NCI-H460 (cell line): ENCODE results near the gene ESD. TPM values are rescaled to one million over a fixed set of nuclear protein-coding genes. Genes with fewer than 3 reads are reported as not detected.

Experiments used
- DNase-seq: peaks from one replicate; pipeline ENCODE4 v3.0.0-alpha.2; 2016; ENCODE audit warnings: low read depth; ENCODE audit errors: extremely low read depth
- total RNA-seq: library from RNA; depleted of rRNA; stranded (reverse); fragments of >200 nt; shearing (Covaris generic); gene quantifications from 2 replicates; pipeline ENCODE4 v1.2.3, GENCODE V29; 2014; rRNA removed

ESD gene
- total RNA-seq, 1 experiment from 2014 or later, result 138 TPM

DNA sequence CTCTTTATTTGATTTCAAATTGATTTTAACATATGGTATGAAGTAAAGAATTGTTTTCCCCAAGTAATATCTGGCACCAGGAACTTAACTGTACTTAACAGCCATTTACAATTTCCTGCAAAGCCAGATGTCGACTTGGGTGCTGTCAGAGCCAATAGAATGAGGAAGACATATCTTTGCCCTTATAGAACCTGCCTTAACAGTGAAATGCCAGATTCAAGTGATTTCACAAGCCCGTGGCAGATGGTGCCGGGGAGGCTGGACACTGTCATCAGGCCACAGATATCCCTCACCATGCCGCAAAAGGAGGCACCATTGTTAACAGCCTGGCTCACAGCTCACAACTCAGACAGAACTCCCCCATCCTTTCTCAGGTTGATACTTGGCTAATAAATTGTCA lies 48.7 kb downstream of the ESD start:
- no peak for DNase-seq

DNA sequence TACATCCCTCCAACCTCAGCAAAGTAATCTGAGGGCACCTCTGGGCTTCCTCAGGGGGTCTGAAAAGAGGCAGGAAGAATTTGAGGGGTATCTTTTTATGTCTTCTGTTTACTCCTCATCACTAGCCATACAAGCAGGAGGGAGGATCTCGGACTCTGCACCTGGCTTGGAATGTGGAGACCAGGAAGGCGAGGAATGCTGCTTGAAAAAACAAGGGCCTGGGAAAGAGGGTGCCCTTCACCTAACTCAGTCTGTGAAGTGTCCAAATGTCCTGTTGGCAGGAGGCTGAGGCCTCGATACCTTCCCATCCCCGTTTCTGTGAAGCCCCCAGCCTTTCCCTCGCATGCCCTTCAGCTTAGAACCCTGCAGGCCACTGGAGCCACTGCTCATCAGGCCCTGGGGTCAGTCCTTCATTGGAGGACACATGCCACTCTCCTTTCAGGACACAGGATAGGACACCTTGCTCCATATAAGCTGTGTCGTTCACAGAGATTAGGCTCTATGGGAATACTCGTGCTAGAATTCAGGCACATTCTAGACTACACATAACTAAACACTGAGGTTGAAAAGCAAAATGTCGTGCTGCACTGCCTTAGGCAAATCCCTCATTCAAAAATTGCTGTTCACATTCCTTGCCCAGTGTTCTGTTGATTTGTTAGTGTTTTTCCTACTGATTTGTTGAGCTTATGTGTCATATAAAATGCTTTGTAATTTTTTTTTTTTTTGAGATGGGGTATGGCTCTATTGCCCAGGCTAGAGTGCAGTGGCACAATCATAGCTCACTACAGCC lies 49.7 kb downstream of the ESD start:
- DNase-seq, result no peak

DNA sequence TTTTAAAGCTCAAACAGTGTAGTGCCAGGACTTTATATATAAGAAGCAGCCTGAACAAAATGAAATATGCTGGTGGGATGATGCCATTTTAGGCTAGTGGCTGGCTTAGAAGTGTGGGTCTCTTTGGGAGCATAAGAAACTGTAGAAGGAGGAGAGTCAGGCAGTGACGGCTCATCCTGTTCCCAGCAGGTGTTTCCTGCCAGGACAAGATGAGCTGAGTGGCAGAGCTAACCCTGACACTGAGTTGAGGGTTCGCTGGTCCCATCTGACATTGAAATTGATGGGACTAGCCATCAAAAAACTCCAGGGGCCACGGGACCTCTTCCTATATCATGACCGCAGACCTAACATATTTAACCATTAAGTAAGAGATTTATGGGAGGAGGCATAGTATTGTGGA lies 51.3 kb downstream of the ESD start:
- DNase-seq, result no peak

DNA sequence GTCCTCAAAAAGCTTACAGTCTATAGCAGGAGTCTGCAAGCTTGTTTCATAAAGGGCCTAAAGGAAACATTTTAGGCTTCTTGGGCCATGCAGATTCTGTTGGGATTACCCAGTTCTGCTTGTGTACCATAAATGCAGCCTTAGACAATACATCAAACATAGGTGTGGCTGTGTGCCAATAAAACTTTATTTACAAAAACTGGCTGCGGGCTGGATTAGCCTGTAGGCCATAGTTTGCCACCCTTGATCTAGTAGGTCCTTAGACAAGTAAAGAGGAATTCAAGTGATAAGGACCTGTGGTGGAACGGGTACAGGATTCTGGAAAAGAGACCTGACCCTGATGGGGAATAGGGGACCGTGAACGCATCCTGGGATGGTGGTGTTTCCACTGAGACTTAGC lies 51.9 kb downstream of the ESD start:
- DNase-seq, result no peak

DNA sequence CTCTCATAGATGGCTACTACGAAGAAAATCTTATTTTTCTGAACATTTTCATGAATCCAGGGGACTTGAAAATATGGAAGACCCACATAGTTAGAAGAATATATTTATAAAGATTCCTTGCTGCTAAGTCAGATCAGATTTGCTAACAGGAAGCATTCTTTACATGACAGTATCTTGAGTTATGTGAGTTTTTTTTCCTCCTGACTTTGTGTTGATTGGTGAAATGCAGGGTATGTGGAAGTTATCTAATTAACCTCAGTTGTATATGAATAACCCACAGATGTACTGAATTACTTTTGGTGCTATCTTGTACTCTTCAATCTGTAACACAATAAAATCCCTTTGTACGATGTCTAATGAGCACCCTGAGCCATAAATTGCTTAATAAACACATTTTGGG lies 53.8 kb downstream of the ESD start:
- DNase-seq, result no peak

DNA sequence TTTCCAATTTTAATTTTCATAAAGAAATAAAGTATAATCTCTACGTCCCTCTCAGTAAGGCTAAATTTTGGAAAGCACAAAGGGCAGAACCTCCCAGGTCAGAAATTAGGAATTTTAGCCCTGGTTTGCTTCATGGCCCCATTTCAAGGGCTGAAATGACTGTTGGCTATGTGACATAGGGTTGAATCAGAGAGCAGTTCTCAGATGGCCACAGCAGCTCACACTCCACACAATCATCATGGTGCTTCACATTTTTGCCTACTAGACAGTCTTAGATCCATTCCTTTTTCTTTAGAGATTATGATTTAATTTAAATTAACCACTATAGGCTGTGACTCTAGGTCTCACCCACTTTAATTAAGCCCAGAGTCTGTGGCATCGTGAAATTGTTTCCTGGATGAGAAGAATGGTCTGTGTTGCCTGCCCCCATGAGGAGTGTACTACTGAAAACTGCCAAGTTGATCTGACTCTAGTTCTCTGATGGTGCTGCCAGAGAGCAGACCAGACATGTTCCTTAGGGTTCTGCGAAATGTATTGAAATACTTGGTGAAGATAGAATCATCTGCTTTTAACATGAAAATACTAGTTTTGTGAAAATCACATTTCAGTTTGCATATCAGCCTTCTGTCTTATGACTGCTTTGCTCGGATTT lies 57.4 kb downstream of the ESD start:
- no peak for DNase-seq

DNA sequence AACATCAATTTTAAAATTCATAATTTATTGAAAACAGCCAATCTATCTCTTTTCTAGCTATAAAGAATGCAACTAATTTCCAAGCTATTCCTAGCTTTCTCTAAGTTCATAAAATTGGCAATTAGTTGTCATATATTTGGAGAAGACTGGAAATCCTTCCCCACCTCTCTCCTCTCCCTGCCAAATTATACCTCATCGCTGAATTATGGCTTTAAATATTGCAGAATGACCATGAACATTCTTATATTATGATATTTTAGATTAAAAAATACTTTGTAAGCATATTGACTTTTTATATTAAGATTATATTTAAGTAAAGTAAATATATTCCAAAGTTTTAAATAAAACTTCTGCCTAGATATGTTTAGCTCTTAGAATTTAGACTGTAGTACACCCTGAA lies 58.2 kb downstream of the ESD start:
- DNase-seq, result no peak

DNA sequence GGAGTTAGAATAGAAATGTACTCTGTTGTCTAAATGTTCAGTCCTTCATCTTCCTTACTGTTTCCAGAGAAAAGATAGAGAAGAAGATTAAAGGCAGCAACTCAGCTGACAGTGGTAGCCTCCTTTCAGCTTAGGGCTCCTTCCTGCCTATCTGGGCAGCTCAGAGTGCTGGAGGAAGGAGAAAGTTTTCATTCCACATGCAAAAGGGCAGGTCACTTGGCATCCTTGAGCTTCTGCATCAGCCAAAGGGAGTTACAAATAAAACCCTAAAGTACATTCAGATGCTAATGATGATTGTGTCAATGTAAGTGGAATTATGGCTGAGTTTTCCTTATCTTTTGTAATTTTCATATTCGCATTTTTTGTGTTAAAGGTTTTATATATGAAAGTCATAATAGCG lies 58.9 kb downstream of the ESD start:
- no peak for DNase-seq

DNA sequence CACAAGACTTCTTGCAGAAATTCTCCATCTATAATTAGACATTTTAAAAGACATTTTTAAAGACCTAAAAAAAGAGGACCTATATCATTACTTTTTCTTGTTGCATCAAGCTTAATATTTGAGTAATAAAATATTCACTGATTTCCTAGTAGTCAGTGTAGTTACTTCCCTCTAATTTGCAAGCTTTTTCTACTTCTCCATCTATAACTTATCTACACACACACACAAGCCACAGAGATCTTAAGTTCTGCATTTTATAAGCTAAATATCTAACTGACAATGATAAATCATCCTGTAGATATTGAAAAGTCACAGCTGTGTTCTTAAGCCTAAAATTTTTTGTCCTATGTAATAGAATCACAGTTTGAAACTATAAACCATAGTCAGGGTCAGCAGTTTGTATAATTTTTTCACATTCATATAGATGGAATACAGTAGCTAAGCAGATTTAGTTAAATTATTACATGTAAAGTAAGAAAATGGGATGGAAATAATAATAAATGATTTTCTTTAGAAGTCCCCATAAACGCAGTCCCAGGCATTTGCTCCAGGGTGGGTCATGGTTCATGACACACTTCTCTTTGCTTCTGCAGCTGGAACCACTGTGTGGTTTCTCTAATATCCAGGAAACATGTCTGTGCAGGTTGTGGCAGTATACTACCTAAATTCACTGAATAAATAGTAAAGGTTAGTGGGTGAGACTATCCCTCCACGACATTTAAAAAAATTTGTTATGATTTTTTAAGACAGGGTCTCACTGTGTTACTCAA lies 60.2 kb downstream of the ESD start:
- no peak for DNase-seq

DNA sequence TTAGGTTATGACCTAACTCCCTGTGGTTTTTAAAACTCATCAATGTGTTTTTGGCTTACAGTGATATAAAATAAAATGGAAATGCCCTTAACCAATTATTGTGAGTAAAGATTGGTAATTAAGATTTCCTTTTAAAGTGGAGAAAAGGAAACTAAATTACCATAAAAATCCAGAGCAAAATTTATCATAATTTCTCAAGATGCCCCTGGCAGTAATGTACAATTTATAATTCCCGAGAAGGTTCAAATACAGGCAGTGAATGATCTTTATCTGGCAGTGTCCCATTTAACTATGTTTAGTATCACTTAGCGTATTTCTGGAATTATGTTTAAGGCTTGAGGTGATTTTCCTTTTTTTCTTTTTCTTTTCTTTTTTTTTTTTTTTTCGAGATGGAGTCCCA lies 61.5 kb downstream of the ESD start:
- no peak for DNase-seq

DNA sequence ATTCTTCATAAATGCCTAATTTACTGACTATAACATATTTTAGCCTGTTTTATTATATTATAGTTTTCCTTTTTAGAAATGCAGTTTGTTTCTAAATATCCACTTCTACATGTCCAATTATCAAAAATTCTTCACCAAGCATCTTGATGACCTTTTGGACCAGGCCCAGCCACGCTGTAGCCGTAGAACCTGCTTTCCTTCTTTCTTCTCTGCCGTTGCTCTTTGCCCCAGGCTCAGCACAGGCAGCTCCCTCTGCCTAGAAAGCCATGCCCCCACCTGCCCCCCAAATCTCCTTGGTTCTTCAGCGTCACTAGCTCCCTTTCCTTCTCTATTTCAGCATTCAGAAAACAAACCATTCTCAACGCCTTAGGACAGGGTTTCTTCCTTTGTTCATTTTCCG lies 65.4 kb downstream of the ESD start:
- no peak for DNase-seq

DNA sequence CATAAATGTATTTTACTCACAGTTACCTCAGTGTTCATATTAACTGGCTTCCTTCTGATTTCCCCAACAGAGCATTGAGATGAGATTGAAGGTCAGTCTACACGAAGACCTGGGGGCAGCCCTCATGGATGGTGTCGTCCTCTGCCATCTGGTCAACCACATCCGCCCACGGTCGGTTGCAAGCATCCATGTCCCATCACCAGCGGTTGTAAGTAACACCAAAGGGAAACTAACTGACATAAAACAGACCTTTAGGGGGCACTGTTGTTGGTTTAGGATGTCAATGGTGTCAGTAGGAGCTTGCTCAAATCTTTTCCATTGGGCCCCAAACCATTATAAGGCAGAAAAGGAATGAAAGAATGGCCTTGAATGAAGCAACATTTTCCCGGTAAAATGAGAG lies 68.2 kb downstream of the ESD start:
- peak; percentile 4 for DNase-seq

DNA sequence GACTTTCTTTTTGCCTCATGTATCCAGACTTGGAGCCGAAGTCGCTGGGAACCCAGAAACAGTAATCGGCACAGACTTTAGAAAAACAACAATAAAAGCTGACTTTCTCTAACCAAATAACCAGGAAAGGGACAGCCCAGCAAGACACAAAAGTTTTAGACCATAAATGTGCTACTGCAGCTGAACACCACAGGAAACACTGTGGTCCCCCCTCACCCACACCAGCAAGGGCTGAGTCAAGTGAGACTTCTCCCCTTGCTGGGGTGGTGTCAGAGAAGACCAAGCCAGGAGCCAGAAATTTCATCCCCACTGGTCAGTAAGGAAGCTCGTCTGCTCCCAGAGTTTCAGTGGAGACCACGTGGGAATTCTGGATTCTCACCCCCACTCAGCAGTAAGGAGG lies 70.6 kb downstream of the ESD start:
- DNase-seq, result no peak

Other genes starting within 250 kb of the ESD start
- 4.3 and 5.5 TPM in 2 replicates for gene LRCH1, start 244.0 kb downstream of the ESD start, total RNA-seq
- gene HTR2A, start 99.9 kb upstream of the ESD start, total RNA-seq, result not detected in 2 replicates